Activated T-helper 2 cell treated with anti-CD3 and anti-CD28 coated beads, Interferon-gamma antibody, Interleukin-2, Interleukin-4, amounts not matched to agents 10 μg/mL and 5 μg/mL and 100 μg/mL, durations not matched to agents 14 hours and 24 hours and 36 hours (primary cell): ENCODE measurements around the gene POLN. TPM values are rescaled to one million over a fixed set of nuclear protein-coding genes. Genes with fewer than 3 reads are reported as not detected.
A peak's percentile ranks its signal among the peaks of the same experiment; 100 is the strongest.

Experiments used
- DNase-seq: peaks from one replicate; pipeline ENCODE4 v3.0.0; 2021; ENCODE audit warnings: low spot score
- H3K27ac Mint-ChIP-seq: one replicate; pipeline ENCODE4 v1.8.0; 2021; ENCODE audit warnings: mixed read lengths
- H3K27me3 Mint-ChIP-seq: one replicate; pipeline ENCODE4 v1.8.0; 2021; ENCODE audit warnings: low read depth, mixed read lengths
- H3K36me3 Mint-ChIP-seq: one replicate; pipeline ENCODE4 v1.8.0; 2021; ENCODE audit warnings: low read depth, mixed read lengths
- H3K4me1 Mint-ChIP-seq: one replicate; pipeline ENCODE4 v1.8.0; 2021; ENCODE audit warnings: low read depth, mixed read lengths
- H3K4me3 Mint-ChIP-seq: one replicate; pipeline ENCODE4 v1.8.0; 2021; ENCODE audit warnings: low read depth, mild to moderate bottlenecking, moderate library complexity, mixed read lengths
- H3K9me3 Mint-ChIP-seq: one replicate; pipeline ENCODE4 v1.8.0; 2021; ENCODE audit warnings: mixed read lengths
- intact Hi-C: fragments of 100-400 bp; cut with micrococcal nuclease; formaldehyde crosslinking; loops from one replicate; pipeline ENCODE4 v1.15.1; 2023
- total RNA-seq: library from RNA; stranded (reverse); gene quantifications from 2 replicates; pipeline ENCODE4 v1.2.3, GENCODE V29; 2022

POLN gene
- total RNA-seq, 1 donor from 2014 or later, result 1.4 TPM

GRCh38 chr4:2186133-2186864 lies 55.6 kb downstream of the POLN start:
- H3K36me3 Mint-ChIP-seq, result no peaks in the 10 kb centered on the region
- intact Hi-C loops, result no loop called here
- H3K4me1 Mint-ChIP-seq, result peaks cover 9% of the 10 kb centered on the region
- no peaks in the 10 kb centered on the region for H3K27me3 Mint-ChIP-seq
- no peak for DNase-seq
- peaks cover 8% of the 10 kb centered on the region for H3K9me3 Mint-ChIP-seq
- H3K4me3 Mint-ChIP-seq, result no peak overlapping the region
- H3K27ac Mint-ChIP-seq, result no peak overlapping the region

GRCh38 chr4:2183394-2183793 lies 58.5 kb downstream of the POLN start:
- H3K9me3 Mint-ChIP-seq, result peaks cover 8% of the 10 kb centered on the region
- H3K36me3 Mint-ChIP-seq, result no peaks in the 10 kb centered on the region
- intact Hi-C loops, result no loop called here
- no peaks in the 10 kb centered on the region for H3K27me3 Mint-ChIP-seq
- DNase-seq, result no peak
- no peak overlapping the region for H3K27ac Mint-ChIP-seq
- no peak overlapping the region for H3K4me3 Mint-ChIP-seq
- peaks cover 9% of the 10 kb centered on the region for H3K4me1 Mint-ChIP-seq

- H3K36me3 Mint-ChIP-seq, result no peaks in the 10 kb centered on the region
- H3K4me1 Mint-ChIP-seq, result peaks cover 12% of the 10 kb centered on the region
- H3K9me3 Mint-ChIP-seq, result peaks cover 8% of the 10 kb centered on the region
- intact Hi-C loops, result no loop called here
- no peak overlapping the region for H3K27ac Mint-ChIP-seq
- H3K27me3 Mint-ChIP-seq, result no peaks in the 10 kb centered on the region
- DNase-seq, result no peak
- no peak overlapping the region for H3K4me3 Mint-ChIP-seq
Observed at GRCh38 chr4:2182994-2183393, 58.9 kb downstream of the POLN start.

- no peaks in the 10 kb centered on the region for H3K36me3 Mint-ChIP-seq
- no peaks in the 10 kb centered on the region for H3K9me3 Mint-ChIP-seq
- H3K27me3 Mint-ChIP-seq, result no peaks in the 10 kb centered on the region
- peaks cover 35% of the 10 kb centered on the region for H3K4me1 Mint-ChIP-seq
- H3K27ac Mint-ChIP-seq, result no peak overlapping the region
- H3K4me3 Mint-ChIP-seq, result no peak overlapping the region
- intact Hi-C loops, result no loop called here
- DNase-seq, result no peak
Observed at GRCh38 chr4:2180410-2180809, 61.5 kb downstream of the POLN start.

GRCh38 chr4:2179717-2180116 lies 62.2 kb downstream of the POLN start:
- intact Hi-C loops, result no loop called here
- H3K9me3 Mint-ChIP-seq, result no peaks in the 10 kb centered on the region
- DNase-seq, result no peak
- H3K27ac Mint-ChIP-seq, result no peak overlapping the region
- no peaks in the 10 kb centered on the region for H3K36me3 Mint-ChIP-seq
- H3K4me3 Mint-ChIP-seq, result no peak overlapping the region
- peaks cover 40% of the 10 kb centered on the region for H3K4me1 Mint-ChIP-seq
- no peaks in the 10 kb centered on the region for H3K27me3 Mint-ChIP-seq

GRCh38 chr4:2178986-2179385 lies 62.9 kb downstream of the POLN start:
- H3K4me1 Mint-ChIP-seq, result peaks cover 41% of the 10 kb centered on the region
- intact Hi-C loops, result no loop called here
- H3K27ac Mint-ChIP-seq, result no peak overlapping the region

GRCh38 chr4:2177443-2178093 lies 64.4 kb downstream of the POLN start:
- H3K9me3 Mint-ChIP-seq, result no peaks in the 10 kb centered on the region
- H3K36me3 Mint-ChIP-seq, result no peaks in the 10 kb centered on the region
- intact Hi-C loops, result no loop called here
- H3K27me3 Mint-ChIP-seq, result no peaks in the 10 kb centered on the region
- H3K4me1 Mint-ChIP-seq, result peaks cover 49% of the 10 kb centered on the region
- H3K4me3 Mint-ChIP-seq, result no peak overlapping the region
- no peak for DNase-seq
- peak overlapping the region; percentile 25 for H3K27ac Mint-ChIP-seq

More at GRCh38 chr4:2178986-2179385, 62.9 kb downstream of the POLN start:
- DNase-seq, result no peak
- Mint-ChIP-seq H3K9me3 (no peaks in the 10 kb centered on the region), H3K36me3 (no peaks in the 10 kb centered on the region), H3K4me3 (no peak overlapping the region), H3K27me3 (no peaks in the 10 kb centered on the region)

- Mint-ChIP-seq H3K36me3 (no peaks in the 10 kb centered on the region), H3K4me1 (peaks cover 59% of the 10 kb centered on the region), H3K4me3 (no peak overlapping the region), H3K9me3 (no peaks in the 10 kb centered on the region), H3K27me3 (no peaks in the 10 kb centered on the region), H3K27ac (peak overlapping the region; percentile 38)
- intact Hi-C loops, result no loop called here
- DNase-seq, result no peak
Observed at GRCh38 chr4:2175990-2176698, 65.8 kb downstream of the POLN start.

- Mint-ChIP-seq H3K9me3 (no peaks in the 10 kb centered on the region), H3K27me3 (no peaks in the 10 kb centered on the region), H3K4me1 (peaks cover 65% of the 10 kb centered on the region), H3K36me3 (peaks cover 3% of the 10 kb centered on the region), H3K27ac (no peak overlapping the region), H3K4me3 (no peak overlapping the region)
- DNase-seq, result no peak
- intact Hi-C loops, result no loop called here
Observed at GRCh38 chr4:2174061-2174460, 67.9 kb downstream of the POLN start.

- Mint-ChIP-seq H3K36me3 (peaks cover 6% of the 10 kb centered on the region), H3K27me3 (no peaks in the 10 kb centered on the region), H3K4me3 (peak overlapping the region; percentile 43), H3K4me1 (peaks cover 69% of the 10 kb centered on the region), H3K9me3 (no peaks in the 10 kb centered on the region), H3K27ac (peak overlapping the region; percentile 80)
- intact Hi-C loops, result no loop called here
- no peak for DNase-seq
Observed at GRCh38 chr4:2172627-2173231, 69.2 kb downstream of the POLN start.

GRCh38 chr4:2172161-2172560 lies 69.8 kb downstream of the POLN start:
- Mint-ChIP-seq H3K4me3 (peak overlapping the region; percentile 43), H3K36me3 (peaks cover 6% of the 10 kb centered on the region), H3K27me3 (no peaks in the 10 kb centered on the region), H3K4me1 (peaks cover 65% of the 10 kb centered on the region), H3K27ac (peak overlapping the region; percentile 80), H3K9me3 (no peaks in the 10 kb centered on the region)
- DNase-seq, result peak; percentile 43
- intact Hi-C loops, result no loop called here

GRCh38 chr4:2168469-2169319 lies 73.2 kb downstream of the POLN start:
- Mint-ChIP-seq H3K4me1 (peaks cover 37% of the 10 kb centered on the region), H3K27me3 (no peaks in the 10 kb centered on the region), H3K4me3 (no peak overlapping the region), H3K9me3 (no peaks in the 10 kb centered on the region), H3K27ac (no peak overlapping the region), H3K36me3 (peaks cover 6% of the 10 kb centered on the region)
- intact Hi-C loops, result no loop called here
- DNase-seq, result no peak
